ENCODE measurements around the gene PRRG1.
"Not testable (repeated sequence)": the region's sequence is repeated elsewhere in the genome, so short reads cannot be mapped to it uniquely, and the experiment has no call there.

The PRRG1 gene

DNA sequence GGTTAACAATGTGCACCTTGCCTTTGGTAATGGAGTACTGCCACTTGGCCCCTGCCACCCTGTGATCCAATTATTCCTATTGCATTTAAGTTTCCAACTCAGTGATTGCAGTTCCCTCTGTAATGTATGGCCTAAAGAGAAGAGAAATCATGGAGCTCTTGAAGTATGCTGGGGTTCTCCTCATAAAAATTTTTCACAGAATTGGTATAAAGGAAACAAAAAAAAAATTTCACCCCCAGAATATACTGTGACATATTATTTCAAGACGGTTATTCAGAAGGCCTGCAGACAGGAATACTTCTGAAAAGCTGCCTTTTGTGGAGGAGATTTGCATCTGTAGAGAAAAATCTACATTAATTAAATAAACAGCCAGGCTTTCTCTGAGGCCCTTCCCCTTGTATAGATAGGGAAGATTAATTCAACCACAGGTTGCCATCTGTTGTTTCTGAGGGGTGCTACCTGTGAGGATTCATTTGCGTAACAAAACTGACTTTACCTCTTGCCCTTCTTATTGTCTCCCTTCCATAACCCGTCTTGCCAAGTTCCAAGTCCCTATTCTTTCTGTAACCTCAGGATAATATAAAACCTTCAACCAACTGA is 127.5 kb downstream of the PRRG1 start:
- DNase-seq, result no peak

DNA sequence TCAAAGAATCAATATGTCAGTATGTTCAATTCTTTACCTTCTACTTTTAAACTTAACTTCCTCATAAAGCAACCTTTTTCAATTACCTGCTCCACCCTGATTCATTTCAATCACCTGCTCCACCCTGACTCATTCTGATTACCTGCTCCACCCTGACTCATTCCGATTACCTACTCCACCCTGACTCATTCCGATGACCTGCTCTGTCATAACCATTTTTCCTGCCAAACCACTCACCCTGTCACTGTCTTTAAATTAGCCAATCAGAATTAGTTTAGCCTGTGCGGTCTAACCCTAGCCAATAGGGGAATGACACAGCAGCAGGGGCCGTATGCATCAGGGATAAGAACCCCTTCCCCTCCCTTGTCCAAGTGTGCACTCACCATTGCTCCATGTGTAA is 135.2 kb downstream of the PRRG1 start:
- DNase-seq, result not testable (repeated sequence)

DNA sequence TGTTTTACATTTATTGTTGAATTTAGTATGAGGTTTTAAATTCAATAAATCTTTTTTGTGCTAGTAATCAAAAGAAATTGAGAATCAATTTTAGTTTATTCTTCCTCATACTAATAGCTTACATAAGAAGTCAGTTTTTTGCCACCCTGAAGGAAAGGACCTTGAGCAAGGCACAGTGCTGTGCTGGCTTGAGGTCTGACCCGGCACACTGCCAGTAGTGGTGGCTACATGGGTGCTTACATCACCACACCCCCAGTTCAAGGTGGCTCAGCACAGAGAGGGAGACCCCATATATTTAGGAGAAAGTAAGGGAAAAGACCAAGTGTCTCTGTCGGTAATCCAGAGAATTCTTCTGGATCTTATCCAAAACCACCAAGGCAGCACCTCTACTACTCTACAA is 136.3 kb downstream of the PRRG1 start:
- DNase-seq, result no peak

DNA sequence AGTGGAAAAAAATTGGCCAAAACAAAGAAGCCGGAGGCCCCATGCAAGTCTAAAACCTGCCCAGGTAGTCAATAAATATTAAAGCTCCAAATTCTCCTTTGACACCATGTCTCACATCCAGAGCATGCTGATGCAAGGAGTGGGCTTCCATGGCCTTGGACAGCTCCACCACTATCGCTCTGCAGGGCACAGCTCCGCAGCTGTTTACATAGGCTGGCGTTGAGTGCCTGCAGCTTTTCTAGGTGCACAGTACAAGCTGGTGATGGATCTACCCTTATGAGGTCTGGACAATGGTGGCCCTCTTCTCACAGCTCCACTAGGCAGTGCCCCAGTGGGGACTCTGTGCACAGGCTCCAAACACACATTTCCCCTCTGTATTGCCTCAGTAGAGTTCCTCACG is 138.1 kb downstream of the PRRG1 start:
- DNase-seq, result no peak

DNA sequence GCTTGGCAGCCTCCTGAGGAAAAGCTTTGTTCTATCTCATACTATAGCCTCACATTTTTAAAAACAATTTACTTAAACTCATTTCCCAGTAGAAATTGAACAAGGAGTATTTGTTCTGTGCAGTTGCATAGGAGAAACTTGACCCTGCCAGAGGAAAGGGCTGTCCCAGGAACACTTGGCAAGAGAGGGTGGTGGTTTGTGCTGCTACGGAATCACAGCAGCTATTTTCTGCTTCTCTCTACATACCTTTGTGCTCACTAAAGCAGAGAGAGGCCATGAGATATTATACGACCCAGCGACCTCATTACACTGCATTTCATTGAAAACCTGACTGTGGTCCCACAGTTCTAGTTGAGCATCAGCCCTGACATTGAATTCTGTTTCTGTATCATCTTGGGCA is 139.2 kb downstream of the PRRG1 start:
- DNase-seq, result no peak

DNA sequence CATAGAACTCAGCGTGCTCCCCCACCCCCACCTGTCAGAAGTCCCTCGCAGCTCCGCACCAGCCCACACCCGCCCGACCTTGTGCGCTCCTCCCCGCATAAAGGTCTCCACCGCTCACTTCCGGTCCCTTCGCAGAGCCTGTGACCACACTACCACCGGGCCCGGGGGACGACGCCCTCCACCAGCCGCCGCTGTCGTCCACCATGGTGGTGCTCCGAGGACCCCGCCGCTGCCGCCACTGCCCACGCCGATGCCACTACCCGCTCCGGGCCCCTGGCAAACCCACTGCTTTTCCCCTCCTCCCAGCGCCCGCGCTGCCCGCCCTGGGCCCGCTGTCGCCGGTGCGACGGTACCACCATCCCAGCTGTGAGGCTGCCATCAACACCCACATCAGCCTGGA is 142.5 kb downstream of the PRRG1 start:
- no peak for DNase-seq

DNA sequence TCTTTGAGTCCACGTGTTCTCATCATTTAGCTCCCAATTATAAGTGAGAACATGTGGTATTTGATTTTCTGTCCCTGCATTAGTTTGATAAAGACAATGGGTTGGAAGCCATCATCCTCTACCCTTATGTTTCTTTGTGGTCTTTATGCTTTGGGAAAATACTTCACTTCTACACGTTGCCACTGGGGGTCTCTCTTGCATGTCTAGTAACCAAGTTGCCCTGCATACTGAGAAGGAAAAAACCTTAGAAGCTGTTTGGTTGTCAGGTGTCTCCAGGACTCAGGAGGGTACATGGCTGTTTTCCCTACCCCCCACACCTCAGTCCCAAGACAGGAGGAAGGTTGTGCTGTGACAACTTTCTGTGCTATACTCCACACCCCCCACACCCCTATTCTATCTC is 146.6 kb downstream of the PRRG1 start:
- not testable (repeated sequence) for DNase-seq

DNA sequence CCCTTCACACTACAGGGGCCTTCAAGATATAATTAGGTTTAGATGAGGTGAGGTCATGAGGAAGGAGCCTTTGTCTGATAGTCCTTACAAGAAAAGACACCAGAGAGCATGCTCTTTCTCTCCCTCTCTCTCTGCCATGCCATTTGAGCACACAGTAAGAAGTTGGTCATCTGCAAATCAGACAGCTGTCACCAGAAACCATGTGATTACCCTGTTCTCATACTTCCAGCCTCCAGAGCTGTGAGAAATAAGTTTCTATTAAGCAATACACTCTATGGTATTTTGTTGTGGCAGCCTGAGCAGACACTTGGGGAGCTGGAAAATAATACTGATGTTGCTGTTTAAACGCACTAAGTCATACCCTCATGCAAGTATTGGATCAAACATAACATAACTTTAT is 148.0 kb downstream of the PRRG1 start:
- not testable (repeated sequence) for DNase-seq

DNA sequence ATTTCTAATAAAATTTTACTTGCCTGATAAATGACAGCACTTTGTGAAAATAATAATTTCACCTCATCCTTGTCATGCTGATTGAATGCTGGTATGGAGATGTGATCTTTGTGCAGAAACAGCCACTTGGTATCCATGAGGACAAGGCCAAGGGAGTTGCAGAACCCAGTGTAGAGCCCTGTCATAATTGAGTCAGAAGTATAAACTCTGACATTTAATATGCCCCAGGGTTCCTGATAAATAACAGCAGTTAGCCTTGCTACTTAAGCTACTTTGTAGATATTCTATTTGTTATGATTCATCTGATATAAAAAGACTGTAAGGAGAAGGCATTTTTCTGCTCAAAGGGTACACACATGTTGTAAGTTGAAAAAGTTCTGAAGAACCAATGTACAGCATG is 149.2 kb downstream of the PRRG1 start:
- DNase-seq, result not testable (repeated sequence)

DNA sequence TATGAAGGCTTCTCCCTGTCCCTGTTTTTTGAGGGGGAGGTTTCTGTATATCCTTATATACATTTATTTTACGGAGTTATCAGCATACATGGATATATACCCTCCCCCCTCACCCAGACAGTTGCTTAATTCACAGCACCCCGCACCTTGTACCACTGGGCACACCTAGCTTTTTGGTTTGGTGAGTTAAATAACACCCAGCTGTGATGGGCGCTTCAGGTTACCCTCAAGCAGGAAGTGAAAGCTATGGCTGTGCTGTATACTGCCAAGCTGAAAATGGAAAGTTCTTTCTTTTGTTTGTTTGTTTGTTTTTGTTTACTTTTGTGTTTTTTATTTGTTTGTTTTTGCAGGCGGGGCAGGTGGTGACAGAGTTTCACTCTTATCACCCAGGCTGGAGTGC is 150.5 kb downstream of the PRRG1 start:
- DNase-seq, result not testable (repeated sequence)

DNA sequence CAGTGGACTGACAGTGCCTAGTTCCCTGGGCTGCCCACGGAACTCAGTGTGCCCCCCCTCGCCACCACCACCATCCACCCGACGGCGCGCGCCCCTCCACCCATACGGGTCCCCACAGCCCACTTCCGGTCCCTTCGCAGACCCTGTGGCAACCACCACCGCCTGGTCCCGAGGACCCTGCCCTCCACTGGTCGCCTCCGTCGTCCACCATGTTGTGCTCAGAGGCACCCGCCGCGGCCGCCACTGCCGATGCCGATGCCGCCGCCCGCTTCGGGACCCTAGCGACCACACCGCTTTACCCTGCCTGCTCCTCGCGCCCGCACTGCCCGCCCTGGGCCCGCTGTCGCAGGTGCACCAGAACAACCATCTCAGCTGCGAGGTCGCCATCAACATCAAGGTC is 155.8 kb downstream of the PRRG1 start:
- no peak for DNase-seq
